ENCODE data around the gene DEXI. TPM values are rescaled to one million over a fixed set of nuclear protein-coding genes. Genes with fewer than 3 reads are reported as not detected.

DEXI gene
- 35.6 and 38.3 TPM in 2 replicates for total RNA-seq
- long read RNA-seq, partial matches to known transcripts, result 0 of 1 reads
- long read RNA-seq, other reads (novel, unspliced or antisense), result 0 of 1 reads

DNA sequence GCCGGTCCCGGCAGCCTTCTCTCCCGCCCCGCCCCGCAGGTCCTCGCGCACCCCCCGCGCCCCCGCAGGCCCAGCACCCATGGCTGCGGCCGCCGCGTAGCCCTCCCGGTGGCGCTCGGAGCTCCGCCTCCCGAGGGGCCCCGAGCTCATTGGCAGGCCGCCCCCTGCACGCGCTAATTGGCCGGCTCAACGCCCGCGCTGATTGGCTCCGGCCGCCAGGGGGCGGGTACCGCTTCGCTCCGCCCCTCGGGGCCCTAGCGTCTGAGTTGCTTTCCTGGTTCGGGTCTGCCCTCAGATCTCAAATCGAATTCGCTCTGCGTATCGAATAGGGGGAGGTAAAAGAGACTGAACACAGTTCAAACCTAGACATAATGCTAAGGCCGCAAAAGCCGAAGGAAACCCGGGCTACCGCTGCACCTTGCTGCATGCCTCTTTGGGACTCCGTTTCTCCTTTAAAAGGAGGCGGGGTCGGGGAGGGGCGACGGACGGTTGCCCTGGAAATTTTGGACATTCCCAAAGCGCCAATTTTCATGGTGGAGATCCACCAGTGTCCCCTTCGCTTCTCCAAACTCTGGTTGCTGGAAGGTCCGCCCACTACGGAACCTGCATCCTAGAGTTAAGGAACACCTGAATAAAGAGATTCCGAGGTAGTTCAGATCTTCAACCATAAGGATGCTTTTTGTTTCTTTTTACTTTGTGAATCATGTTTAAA lies at the start of gene DEXI:
TSS of gene DEXI (minus strand) at position 117 of the 712 bp plus-strand sequence. CDS start 463 bp downstream, outside the sequence.
- Mint-ChIP-seq H3K9me3 (no peaks in the 10 kb centered on the region), H3K27ac (ENCODE audit: unreplicated experiment) (peak within 1 kb of the TSS; percentile 87), H3K4me3 (peak within 1 kb of the TSS; percentile 94), H3K27me3 (ENCODE audit: low read depth) (no peaks in the 10 kb centered on the region), H3K36me3 (ENCODE audit: low read depth) (peaks cover 3% of the 10 kb centered on the region), H3K4me1 (peaks cover 53% of the 10 kb centered on the region)
- peak; percentile 91 for DNase-seq (ENCODE audit: low read depth, low spot score)
- TF ChIP-seq, protein P1, sequence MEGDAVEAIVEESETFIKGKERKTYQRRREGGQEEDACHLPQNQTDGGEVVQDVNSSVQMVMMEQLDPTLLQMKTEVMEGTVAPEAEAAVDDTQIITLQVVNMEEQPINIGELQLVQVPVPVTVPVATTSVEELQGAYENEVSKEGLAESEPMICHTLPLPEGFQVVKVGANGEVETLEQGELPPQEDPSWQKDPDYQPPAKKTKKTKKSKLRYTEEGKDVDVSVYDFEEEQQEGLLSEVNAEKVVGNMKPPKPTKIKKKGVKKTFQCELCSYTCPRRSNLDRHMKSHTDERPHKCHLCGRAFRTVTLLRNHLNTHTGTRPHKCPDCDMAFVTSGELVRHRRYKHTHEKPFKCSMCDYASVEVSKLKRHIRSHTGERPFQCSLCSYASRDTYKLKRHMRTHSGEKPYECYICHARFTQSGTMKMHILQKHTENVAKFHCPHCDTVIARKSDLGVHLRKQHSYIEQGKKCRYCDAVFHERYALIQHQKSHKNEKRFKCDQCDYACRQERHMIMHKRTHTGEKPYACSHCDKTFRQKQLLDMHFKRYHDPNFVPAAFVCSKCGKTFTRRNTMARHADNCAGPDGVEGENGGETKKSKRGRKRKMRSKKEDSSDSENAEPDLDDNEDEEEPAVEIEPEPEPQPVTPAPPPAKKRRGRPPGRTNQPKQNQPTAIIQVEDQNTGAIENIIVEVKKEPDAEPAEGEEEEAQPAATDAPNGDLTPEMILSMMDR (conservative IDR thresholded peaks at IDR 0.05), result no peak

DNA sequence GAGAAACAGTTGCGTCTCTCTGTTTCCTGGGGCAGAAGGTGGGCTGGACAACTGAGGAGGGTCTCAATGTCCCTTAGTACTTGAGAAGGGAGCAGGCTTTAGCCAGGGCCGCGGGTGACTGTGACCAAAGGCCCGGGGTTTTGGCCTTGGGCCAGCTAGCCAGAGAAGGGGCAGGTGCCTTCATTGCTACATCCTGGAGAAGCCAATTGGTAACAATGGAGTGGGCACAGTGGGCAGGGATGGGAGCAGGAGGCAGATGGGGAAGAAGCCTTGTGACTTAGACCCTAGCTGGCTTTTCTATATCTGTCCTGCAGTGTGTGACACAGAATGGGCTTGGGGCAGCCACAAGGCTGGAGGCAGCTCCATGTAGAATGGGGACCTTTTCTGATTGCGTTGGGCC lies 48.1 kb upstream of the DEXI start:
- Mint-ChIP-seq H3K27me3 (ENCODE audit: low read depth) (no peaks in the 10 kb centered on the region), H3K36me3 (ENCODE audit: low read depth) (peaks cover 3% of the 10 kb centered on the region), H3K9me3 (no peaks in the 10 kb centered on the region), H3K4me1 (peaks cover 14% of the 10 kb centered on the region), H3K27ac (ENCODE audit: unreplicated experiment) (no peak overlapping the region), H3K4me3 (no peak overlapping the region)
- no peak for DNase-seq (ENCODE audit: low read depth, low spot score)
- TF ChIP-seq, protein P1 (conservative IDR thresholded peaks at IDR 0.05), result no peak

DNA sequence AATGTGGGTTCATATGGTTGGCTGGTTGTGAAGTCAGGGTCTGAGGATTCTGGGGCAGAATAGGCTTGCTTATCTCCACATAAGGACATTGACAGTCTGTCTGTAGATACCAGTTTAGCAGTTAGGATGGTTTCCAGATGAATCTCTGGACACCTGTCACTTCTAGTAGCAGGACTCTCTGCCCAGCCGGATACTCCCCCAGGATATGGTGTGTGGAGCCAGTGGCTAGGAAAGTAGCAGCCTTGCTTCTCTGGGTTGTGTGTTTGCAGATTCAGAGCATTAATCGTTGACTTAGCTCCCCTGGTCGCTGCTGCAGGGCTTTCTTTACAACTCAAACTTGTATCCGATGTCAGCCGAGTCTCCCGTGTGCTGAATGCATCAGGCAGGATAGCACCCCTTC lies 47.3 kb upstream of the DEXI start:
- no peak for DNase-seq (ENCODE audit: low read depth, low spot score)
- Mint-ChIP-seq H3K27me3 (ENCODE audit: low read depth) (no peaks in the 10 kb centered on the region), H3K4me1 (peaks cover 14% of the 10 kb centered on the region), H3K4me3 (no peak overlapping the region), H3K9me3 (no peaks in the 10 kb centered on the region), H3K36me3 (ENCODE audit: low read depth) (peaks cover 3% of the 10 kb centered on the region), H3K27ac (ENCODE audit: unreplicated experiment) (no peak overlapping the region)
- TF ChIP-seq, protein P1 (conservative IDR thresholded peaks at IDR 0.05), result no peak

DNA sequence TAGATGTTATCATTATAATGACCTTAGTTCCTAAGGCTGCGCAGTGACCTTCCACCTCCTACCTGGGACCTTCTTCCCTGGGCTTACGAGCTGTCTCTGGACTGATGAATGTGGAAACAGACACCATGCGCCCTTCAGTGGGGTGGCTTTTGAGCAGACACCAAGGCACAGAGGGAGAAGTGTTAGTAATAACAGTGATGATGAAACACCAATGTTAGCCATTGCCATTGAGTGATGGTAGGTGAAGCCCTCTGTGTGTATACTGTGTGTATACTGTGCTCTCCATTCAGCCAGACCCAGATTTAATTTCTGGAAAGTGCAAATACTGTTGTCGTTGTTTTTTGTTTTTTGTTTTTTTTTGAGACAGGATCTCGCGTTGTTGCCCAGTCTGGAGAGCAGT lies 46.6 kb upstream of the DEXI start:
- H3K4me3 Mint-ChIP-seq, result no peak overlapping the region
- H3K9me3 Mint-ChIP-seq, result no peaks in the 10 kb centered on the region
- H3K4me1 Mint-ChIP-seq, result peaks cover 19% of the 10 kb centered on the region
- H3K36me3 Mint-ChIP-seq (ENCODE audit: low read depth), result peaks cover 3% of the 10 kb centered on the region
- DNase-seq (ENCODE audit: low read depth, low spot score), result no peak
- no peaks in the 10 kb centered on the region for H3K27me3 Mint-ChIP-seq (ENCODE audit: low read depth)
- peak overlapping the region; percentile 51 for H3K27ac Mint-ChIP-seq (ENCODE audit: unreplicated experiment)
- TF ChIP-seq, protein P1 (conservative IDR thresholded peaks at IDR 0.05), result no peak

DNA sequence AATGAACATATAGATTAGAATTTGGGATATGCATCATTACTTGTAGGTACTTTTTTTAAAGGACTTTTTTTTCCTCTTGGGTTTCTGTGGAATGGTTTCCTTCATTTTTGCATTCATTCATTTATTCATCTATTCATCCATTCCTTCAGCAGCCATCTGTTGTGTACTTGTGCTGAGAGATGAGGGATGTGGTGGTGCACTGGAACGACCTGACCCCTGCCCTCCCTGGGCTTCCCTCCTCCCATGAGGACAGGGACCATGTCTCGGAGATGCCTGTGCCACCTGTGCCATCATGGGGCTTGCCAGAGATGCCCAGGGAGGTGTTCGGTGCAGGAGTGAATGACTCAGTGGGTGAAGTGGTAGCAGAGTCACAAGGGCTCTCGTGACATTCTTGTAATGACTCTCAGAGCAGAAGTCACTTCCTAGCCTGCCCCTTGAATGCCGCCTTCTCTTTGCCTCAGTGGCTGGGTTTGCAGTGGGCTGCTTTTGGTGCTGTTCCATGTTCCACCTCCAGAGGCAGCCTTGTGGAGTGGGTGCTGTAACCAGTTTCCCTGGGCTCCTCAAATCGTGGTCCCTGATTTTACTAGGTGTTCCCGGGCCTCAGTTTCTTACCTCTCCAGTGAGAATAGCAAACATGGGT lies 46.0 kb upstream of the DEXI start:
- Mint-ChIP-seq H3K27ac (ENCODE audit: unreplicated experiment) (no peak overlapping the region), H3K4me1 (peaks cover 19% of the 10 kb centered on the region), H3K27me3 (ENCODE audit: low read depth) (no peaks in the 10 kb centered on the region), H3K36me3 (ENCODE audit: low read depth) (peaks cover 3% of the 10 kb centered on the region), H3K4me3 (no peak overlapping the region), H3K9me3 (no peaks in the 10 kb centered on the region)
- DNase-seq (ENCODE audit: low read depth, low spot score), result no peak
- TF ChIP-seq, protein P1 (conservative IDR thresholded peaks at IDR 0.05), result peak; percentile 47

All from neural crest cell (in vitro differentiated cells).